HCT116 (cell line): ENCODE results near the gene DIP2C.

Experiments used
- CEBPB ChIP-seq: IDR thresholded peaks from 2 replicates; pipeline ENCODE4 v1.6.1; 2012; ENCODE audit warnings: low read depth
- CTCF ChIP-seq, 3 experiments: fragments of 200-600 bp in 1 of 3; sonication (generic) in 1 of 3; IDR thresholded peaks in 2 of 3; conservative IDR thresholded peaks in 1 of 3; 2 replicates each; pipeline ENCODE4 v1.5.1; 2012 to 2017; ENCODE audit warnings: low read depth in 2 of 3, low read length in 2 of 3, antibody characterized with exemption in 1 of 3, borderline replicate concordance in 1 of 3, control low read depth in 1 of 3, mild to moderate bottlenecking in 1 of 3, mixed read lengths in 1 of 3, mixed run types in 1 of 3, moderate library complexity in 1 of 3; ENCODE audit not compliant: insufficient read depth in 1 of 3
- EZH2 ChIP-seq: fragments of 200-600 bp; sonication (generic); IDR thresholded peaks from 2 replicates; pipeline ENCODE4 v1.6.1; 2017; ENCODE audit warnings: antibody characterized with exemption, mixed run types
- FOSL1 ChIP-seq: IDR thresholded peaks from 2 replicates; pipeline ENCODE4 v1.6.1; 2012; ENCODE audit warnings: low read depth
- MAX ChIP-seq: IDR thresholded peaks from 2 replicates; pipeline ENCODE4 v1.6.1; 2012
- POLR2A ChIP-seq: IDR thresholded peaks from 2 replicates; pipeline ENCODE4 v1.7.0; 2011; ENCODE audit warnings: borderline replicate concordance; ENCODE audit not compliant: insufficient read depth, insufficient read length; ENCODE audit errors: extremely low read depth
- SIN3A ChIP-seq: IDR thresholded peaks from 2 replicates; pipeline ENCODE4 v1.6.1; 2012; ENCODE audit warnings: low read depth
- SP1 ChIP-seq: IDR thresholded peaks from 2 replicates; pipeline ENCODE4 v1.6.1; 2012; ENCODE audit warnings: low read depth
- SRF ChIP-seq: IDR thresholded peaks from 2 replicates; pipeline ENCODE4 v1.6.1; 2012; ENCODE audit warnings: low read depth
- ZNF274 ChIP-seq: fragments of 200-500 bp; sonication (Bioruptor generic); IDR thresholded peaks from 2 replicates; pipeline ENCODE4 v1.6.1; 2014; ENCODE audit warnings: mild to moderate bottlenecking, low read depth, low read length, inconsistent platforms

- TF ChIP-seq EZH2 (no peak), ZNF274 (no peak), CTCF (IDR thresholded peaks at IDR 0.05 in 2 of 3, conservative IDR thresholded peaks at IDR 0.05 in 1 of 3; ENCODE audit: borderline replicate concordance in 1 of 3, insufficient read depth in 1 of 3, low read depth in 2 of 3, low read length in 2 of 3) (no peak), SIN3A (no peak), POLR2A (no peak), CEBPB (no peak), SP1 (no peak), MAX (no peak), SRF (no peak), FOSL1 (no peak)
Observed at GRCh38 chr10:386771-387592, 302.5 kb downstream of the DIP2C start.
